HCT116 (cell line): Measurements from ENCODE around the gene ANKS1A. TPM values are rescaled to one million over a fixed set of nuclear protein-coding genes. Genes with fewer than 3 reads are reported as not detected.

Experiments used
- ATAC-seq: fragments of 200-7000 bp; cut with Tn5 transposase; 2 replicates; pipeline ENCODE4 v1.9.1; 2020; ENCODE audit warnings: mild to moderate bottlenecking, moderate library complexity
- BruUV-seq: library from RNA; stranded (reverse); fragments of 400-500 nt; replicated peaks from 2 replicates; lab custom pipeline; 2021; lab: Mats Ljungman, UMichigan
- CTCF ChIA-PET: fragments of 300-600 bp; sonication (Branson Sonifier 250); formaldehyde crosslinking; loops from one replicate; lab custom pipeline; 2021; ENCODE audit warnings: antibody characterized with exemption; lab: Charles Lee
- POLR2A ChIA-PET: fragments of 300-600, 350-600 bp; sonication (Branson Sonifier 250); formaldehyde crosslinking; loops from one replicate; lab custom pipeline; 2021; ENCODE audit warnings: antibody characterized with exemption; lab: Charles Lee
- RAD21 ChIA-PET, 2 experiments: fragments of 300-600 bp; sonication (Branson Sonifier 250); formaldehyde crosslinking; loops; one replicate each; lab custom pipeline; 2023; ENCODE audit warnings: low total read pairs in 2 of 2; ENCODE audit not compliant: uncharacterized antibody in 2 of 2, unreplicated experiment in 2 of 2, low non-redundant PET in 1 of 2; lab: Charles Lee
- DNase-seq: peaks from one replicate; pipeline ENCODE4 v3.0.0-alpha.2; 2010; ENCODE audit warnings: low read depth, low spot score
- H2AFZ ChIP-seq: fragments of 200-600 bp; shearing (Covaris generic), sonication (generic); 2 replicates; pipeline ENCODE4 v1.6.1; 2017; ENCODE audit warnings: low read depth, mixed run types, mixed read lengths, antibody characterized with exemption, low read length; ENCODE audit not compliant: poor library complexity, severe bottlenecking
- H3K27ac ChIP-seq: 2 replicates; pipeline ENCODE4 v1.5.1; 2012; ENCODE audit warnings: low read depth, low read length
- H3K27me3 ChIP-seq: fragments of 200-600 bp; sonication (generic); 2 replicates; pipeline ENCODE4 v1.6.1; 2016; ENCODE audit warnings: mixed run types, low read length, mixed read lengths; ENCODE audit not compliant: insufficient read depth
- H3K36me3 ChIP-seq, 2 experiments: fragments of 200-500 bp in 1 of 2; fragments of 200-600 bp in 1 of 2; sonication (Bioruptor generic) in 1 of 2; sonication (generic) in 1 of 2; 2 replicates each; pipeline versions ENCODE4 v1.5.1 to v1.6.1; 2014 to 2016; ENCODE audit warnings: low read length in 2 of 2, inconsistent platforms in 1 of 2, mixed read lengths in 1 of 2, mixed run types in 1 of 2; ENCODE audit not compliant: insufficient read depth in 2 of 2, control insufficient read depth in 1 of 2
- H3K4me1 ChIP-seq, 2 experiments: fragments of 200-600 bp in 1 of 2; sonication (generic) in 1 of 2; 2 replicates each; pipeline versions ENCODE4 v1.5.1 to v1.6.1; 2012 to 2017; ENCODE audit warnings: low read length in 2 of 2, inconsistent platforms in 1 of 2, mild to moderate bottlenecking in 1 of 2, mixed read lengths in 1 of 2, mixed run types in 1 of 2, moderate library complexity in 1 of 2; ENCODE audit not compliant: insufficient read depth in 2 of 2, control insufficient read depth in 1 of 2
- H3K4me2 ChIP-seq: fragments of 200-600 bp; sonication (generic); 2 replicates; pipeline ENCODE4 v1.6.1; 2017; ENCODE audit warnings: mixed run types, low read length, mixed read lengths
- H3K4me3 ChIP-seq, 2 experiments: fragments of 200-600 bp in 1 of 2; sonication (generic) in 1 of 2; replicated peaks in 1 of 2; 2 replicates each; pipeline ENCODE4 v1.5.1; 2011 to 2016; ENCODE audit warnings: low read length in 2 of 2, control low read depth in 1 of 2, low read depth in 1 of 2, mild to moderate bottlenecking in 1 of 2, mixed read lengths in 1 of 2, mixed run types in 1 of 2
- H3K79me2 ChIP-seq: fragments of 200-600 bp; sonication (generic); 2 replicates; pipeline ENCODE4 v1.6.1; 2017; ENCODE audit warnings: mild to moderate bottlenecking, mixed run types, low read length, moderate library complexity, mixed read lengths; ENCODE audit not compliant: insufficient read depth
- H3K9ac ChIP-seq: fragments of 200-600 bp; sonication (generic); 2 replicates; pipeline ENCODE4 v1.6.1; 2016; ENCODE audit warnings: low read length, mixed read lengths
- H3K9me2 ChIP-seq: fragments of 200-600 bp; sonication (generic), shearing (Covaris generic); 2 replicates; pipeline ENCODE4 v1.6.1; 2017; ENCODE audit warnings: mixed run types, mild to moderate bottlenecking, moderate library complexity; ENCODE audit not compliant: insufficient read depth
- H3K9me3 ChIP-seq, 2 experiments: fragments of 200-500 bp in 1 of 2; fragments of 200-600 bp in 1 of 2; sonication (Bioruptor generic) in 1 of 2; sonication (generic) in 1 of 2; 2 replicates each; pipeline ENCODE4 v1.6.1; 2014 to 2017; ENCODE audit warnings: low read length in 2 of 2, mixed read lengths in 2 of 2, inconsistent platforms in 1 of 2, low read depth in 1 of 2, mild to moderate bottlenecking in 1 of 2, mixed run types in 1 of 2, moderate library complexity in 1 of 2; ENCODE audit not compliant: control insufficient read depth in 1 of 2, insufficient read depth in 1 of 2
- H4K20me1 ChIP-seq: fragments of 200-600 bp; sonication (generic), shearing (Covaris generic); 2 replicates; pipeline ENCODE4 v1.6.1; 2017; ENCODE audit warnings: mixed run types, mild to moderate bottlenecking, moderate library complexity; ENCODE audit not compliant: insufficient read depth
- CEBPB ChIP-seq: IDR thresholded peaks from 2 replicates; pipeline ENCODE4 v1.6.1; 2012; ENCODE audit warnings: low read depth
- CTCF ChIP-seq, 3 experiments: fragments of 200-600 bp in 1 of 3; sonication (generic) in 1 of 3; IDR thresholded peaks in 2 of 3; conservative IDR thresholded peaks in 1 of 3; 2 replicates each; pipeline ENCODE4 v1.5.1; 2012 to 2017; ENCODE audit warnings: low read depth in 2 of 3, low read length in 2 of 3, antibody characterized with exemption in 1 of 3, borderline replicate concordance in 1 of 3, control low read depth in 1 of 3, mild to moderate bottlenecking in 1 of 3, mixed read lengths in 1 of 3, mixed run types in 1 of 3, moderate library complexity in 1 of 3; ENCODE audit not compliant: insufficient read depth in 1 of 3
- EGR1 ChIP-seq: IDR thresholded peaks from 2 replicates; pipeline ENCODE4 v1.6.1; 2012; ENCODE audit warnings: low read depth
- ELF1 ChIP-seq: IDR thresholded peaks from 2 replicates; pipeline ENCODE4 v1.6.1; 2012; ENCODE audit warnings: low read depth, borderline replicate concordance
- POLR2A ChIP-seq: IDR thresholded peaks from 2 replicates; pipeline ENCODE4 v1.7.0; 2011; ENCODE audit warnings: borderline replicate concordance; ENCODE audit not compliant: insufficient read depth, insufficient read length; ENCODE audit errors: extremely low read depth
- SIN3A ChIP-seq: IDR thresholded peaks from 2 replicates; pipeline ENCODE4 v1.6.1; 2012; ENCODE audit warnings: low read depth
- SRF ChIP-seq: IDR thresholded peaks from 2 replicates; pipeline ENCODE4 v1.6.1; 2012; ENCODE audit warnings: low read depth
- TCF7L2 ChIP-seq: IDR thresholded peaks from 2 replicates; pipeline ENCODE4 v1.7.0; 2011; ENCODE audit warnings: borderline replicate concordance, inconsistent platforms; ENCODE audit not compliant: insufficient read depth, insufficient read length; ENCODE audit errors: extremely low read depth
- YY1 ChIP-seq: IDR thresholded peaks from 2 replicates; pipeline ENCODE4 v1.6.1; 2011; ENCODE audit warnings: low read length, low read depth, moderate library complexity, mild to moderate bottlenecking; ENCODE audit not compliant: insufficient replicate concordance; ENCODE audit errors: extremely low read depth
- ZBTB33 ChIP-seq: IDR thresholded peaks from 2 replicates; pipeline ENCODE4 v1.6.1; 2011; ENCODE audit warnings: mild to moderate bottlenecking, low read length, moderate library complexity; ENCODE audit not compliant: insufficient replicate concordance; ENCODE audit errors: extremely low read depth
- intact Hi-C: fragments of 100-400 bp; cut with micrococcal nuclease; formaldehyde crosslinking; loops from 2 replicates; pipeline ENCODE4 v1.10.0; 2022
- total RNA-seq: library from RNA; stranded (reverse); gene quantifications from one replicate; pipeline ENCODE4 v1.2.1, GENCODE V29; 2021; ENCODE audit not compliant: unreplicated experiment

ANKS1A gene
- total RNA-seq, 1 experiment from 2014 or later, result 20.6 TPM

- H3K36me3 ChIP-seq, result peaks cover 0 to 2% of the 10 kb centered on the region in 2 experiments; a peak in 2 of 4 replicates
- H3K9me2 ChIP-seq, result no peaks in the 10 kb centered on the region
- no peak overlapping the region for H3K4me2 ChIP-seq
- H3K4me3 ChIP-seq, result no peak overlapping the region
- no TSS peak for BruUV-seq
- POLR2A ChIA-PET, result no interaction called here
- H2AFZ ChIP-seq, result no peak overlapping the region
- H3K9ac ChIP-seq, result no peak overlapping the region
- no peak for ATAC-seq
- no peaks in the 10 kb centered on the region for H3K27me3 ChIP-seq
- H3K9me3 ChIP-seq, result no peaks in the 10 kb centered on the region
- RAD21 ChIA-PET, result no interaction called here
- no peaks in the 10 kb centered on the region for H4K20me1 ChIP-seq
- intact Hi-C loops, result no loop called here
- no peaks in the 10 kb centered on the region for H3K4me1 ChIP-seq
- TF ChIP-seq POLR2A, result no peak
- no peak for TF ChIP-seq SRF
- no peak for TF ChIP-seq TCF7L2
- no peak for TF ChIP-seq ELF1
- no peak for TF ChIP-seq CTCF (IDR thresholded peaks at IDR 0.05 in 2 of 3, conservative IDR thresholded peaks at IDR 0.05 in 1 of 3; ENCODE audit: borderline replicate concordance in 1 of 3, insufficient read depth in 1 of 3, low read depth in 2 of 3, low read length in 2 of 3)
- TF ChIP-seq, all 23 proteins: peak for 0
- CTCF ChIA-PET, result no interaction called here
- no peak for DNase-seq
- Histone ChIP-seq H3K27ac (no peak overlapping the region), H3K79me2 (no peaks in the 10 kb centered on the region)
Observed at GRCh38 chr6:35082046-35082732, 193.1 kb downstream of the ANKS1A start.

- Histone ChIP-seq H3K36me3 (peaks cover 0 to 2% of the 10 kb centered on the region in 2 experiments; a peak in 2 of 4 replicates), H3K9me2 (no peaks in the 10 kb centered on the region), H3K9me3 (no peaks in the 10 kb centered on the region), H4K20me1 (no peaks in the 10 kb centered on the region), H3K4me2 (no peak overlapping the region), H3K9ac (no peak overlapping the region), H2AFZ (no peak overlapping the region), H3K4me3 (no peak overlapping the region), H3K79me2 (no peaks in the 10 kb centered on the region), H3K27me3 (no peaks in the 10 kb centered on the region), H3K4me1 (no peaks in the 10 kb centered on the region), H3K27ac (no peak overlapping the region)
- no TSS peak for BruUV-seq
- no peak for DNase-seq
- no peak for ATAC-seq
- RAD21 ChIA-PET, result no interaction called here
- CTCF ChIA-PET, result no interaction called here
- intact Hi-C loops, result no loop called here
- POLR2A ChIA-PET, result no interaction called here
- TF ChIP-seq CTCF (IDR thresholded peaks at IDR 0.05 in 2 of 3, conservative IDR thresholded peaks at IDR 0.05 in 1 of 3; ENCODE audit: borderline replicate concordance in 1 of 3, insufficient read depth in 1 of 3, low read depth in 2 of 3, low read length in 2 of 3) (no peak), POLR2A (no peak), ZBTB33 (no peak), SIN3A (no peak), CEBPB (no peak), TCF7L2 (no peak), EGR1 (no peak), YY1 (no peak)
Observed at GRCh38 chr6:35082733-35083403, 193.8 kb downstream of the ANKS1A start.
